GM18498 (cell line): Measurements from ENCODE around the gene NSD2.
A peak's percentile ranks its signal among the peaks of the same experiment; 100 is the strongest.
"Not testable (repeated sequence)": the region's sequence is repeated elsewhere in the genome, so short reads cannot be mapped to it uniquely, and the experiment has no call there.

Source experiments
- ATAC-seq: cut with Tn5 transposase; IDR thresholded peaks from one replicate; pipeline ENCODE4 v1.9.1; 2021; ENCODE audit warnings: mild to moderate bottlenecking, moderate library complexity; ENCODE audit not compliant: unreplicated experiment

The NSD2 gene

DNA sequence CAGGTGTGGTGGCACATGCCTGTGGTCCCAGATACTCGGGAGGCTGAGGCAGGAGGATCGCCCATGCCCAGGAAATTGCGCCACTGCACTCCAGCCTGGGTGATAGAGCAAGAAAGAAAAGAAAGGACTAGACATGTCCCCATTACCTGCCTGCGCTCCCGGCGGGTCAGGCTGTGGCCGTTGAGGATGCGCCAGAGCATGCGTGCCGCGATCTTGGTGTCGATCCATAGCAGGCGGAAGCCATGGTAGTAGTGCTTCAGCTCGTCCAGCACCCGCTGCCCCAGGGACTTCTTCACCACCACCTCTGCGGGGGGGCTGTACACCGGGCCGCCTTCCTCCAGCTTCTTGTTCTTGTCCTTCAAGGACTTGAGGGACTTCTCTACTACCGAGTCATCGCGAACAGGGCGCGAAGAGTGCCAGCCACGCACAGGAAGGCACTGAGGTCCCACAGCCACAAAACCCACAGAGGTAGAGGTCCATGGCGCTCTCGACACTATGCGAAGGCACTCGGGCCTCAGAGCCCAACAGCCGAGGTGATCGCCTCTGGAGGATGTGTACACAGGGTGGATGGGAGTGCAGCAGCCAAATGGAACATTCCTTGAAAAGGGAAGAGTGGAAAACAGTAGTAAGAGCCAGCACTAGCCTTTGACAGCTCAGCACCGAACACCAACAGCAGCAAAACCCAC is 29.8 kb upstream of the NSD2 start:
- no peak for ATAC-seq

- no peak for ATAC-seq
Observed at GRCh38 chr4:1841887-1842210, 29.3 kb upstream of the NSD2 start.

GRCh38 chr4:1842339-1842895 is 28.8 kb upstream of the NSD2 start:
- ATAC-seq, result no peak

DNA sequence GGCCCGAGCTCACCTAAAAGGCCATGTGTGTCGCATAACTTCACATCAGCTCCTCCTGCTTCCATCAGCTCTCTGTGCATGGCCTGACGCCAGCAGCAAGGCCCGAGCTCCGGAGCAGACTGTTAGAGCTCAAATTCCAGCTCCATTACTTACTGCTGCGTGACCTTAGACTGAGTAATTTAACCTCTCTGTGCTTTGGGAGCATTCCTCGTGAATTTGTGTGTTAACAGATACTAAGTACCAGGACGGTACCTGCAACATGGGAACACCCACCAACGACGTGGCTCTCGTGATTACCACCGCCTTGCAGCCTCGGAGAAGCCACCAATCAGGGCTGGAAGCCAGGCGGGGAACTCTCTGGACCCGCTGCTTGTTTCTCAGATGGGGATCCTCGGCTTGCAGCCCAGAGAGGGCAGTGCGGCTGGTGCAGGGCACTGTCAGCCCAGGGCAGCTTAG is 28.2 kb upstream of the NSD2 start:
- ATAC-seq, result no peak

DNA sequence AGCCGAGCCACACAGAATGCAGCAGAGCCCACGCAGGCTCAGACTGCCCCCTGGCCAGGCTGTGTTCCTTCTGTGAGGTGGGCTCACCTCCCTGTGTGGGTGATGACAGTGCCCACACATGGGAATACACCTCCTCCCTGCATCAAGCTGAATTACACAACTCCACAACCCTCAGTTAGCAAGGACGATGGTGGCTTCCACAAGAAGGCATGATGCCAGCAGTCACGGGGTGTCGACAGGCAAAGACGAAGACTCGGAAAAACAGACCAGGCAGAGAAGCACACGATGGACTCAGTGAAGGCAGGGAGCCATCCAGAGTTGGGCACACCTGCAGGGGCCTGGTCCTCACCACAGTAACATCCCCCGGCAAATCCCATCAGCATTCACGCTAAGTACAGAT is 27.3 kb upstream of the NSD2 start:
- no peak for ATAC-seq

GRCh38 chr4:1844618-1845017 is 26.6 kb upstream of the NSD2 start:
- not testable (repeated sequence) for ATAC-seq

- no peak for ATAC-seq
Observed at GRCh38 chr4:1846580-1846979, 24.6 kb upstream of the NSD2 start.

GRCh38 chr4:1850276-1850675 is 20.9 kb upstream of the NSD2 start:
- no peak for ATAC-seq

GRCh38 chr4:1851160-1851559 is 20.0 kb upstream of the NSD2 start:
- ATAC-seq, result no peak

- ATAC-seq, result no peak
Observed at GRCh38 chr4:1851575-1852410, 19.4 kb upstream of the NSD2 start.

GRCh38 chr4:1852904-1853623 is 18.1 kb upstream of the NSD2 start:
- no peak for ATAC-seq

- ATAC-seq, result no peak
Observed at GRCh38 chr4:1854752-1855151, 16.4 kb upstream of the NSD2 start.

DNA sequence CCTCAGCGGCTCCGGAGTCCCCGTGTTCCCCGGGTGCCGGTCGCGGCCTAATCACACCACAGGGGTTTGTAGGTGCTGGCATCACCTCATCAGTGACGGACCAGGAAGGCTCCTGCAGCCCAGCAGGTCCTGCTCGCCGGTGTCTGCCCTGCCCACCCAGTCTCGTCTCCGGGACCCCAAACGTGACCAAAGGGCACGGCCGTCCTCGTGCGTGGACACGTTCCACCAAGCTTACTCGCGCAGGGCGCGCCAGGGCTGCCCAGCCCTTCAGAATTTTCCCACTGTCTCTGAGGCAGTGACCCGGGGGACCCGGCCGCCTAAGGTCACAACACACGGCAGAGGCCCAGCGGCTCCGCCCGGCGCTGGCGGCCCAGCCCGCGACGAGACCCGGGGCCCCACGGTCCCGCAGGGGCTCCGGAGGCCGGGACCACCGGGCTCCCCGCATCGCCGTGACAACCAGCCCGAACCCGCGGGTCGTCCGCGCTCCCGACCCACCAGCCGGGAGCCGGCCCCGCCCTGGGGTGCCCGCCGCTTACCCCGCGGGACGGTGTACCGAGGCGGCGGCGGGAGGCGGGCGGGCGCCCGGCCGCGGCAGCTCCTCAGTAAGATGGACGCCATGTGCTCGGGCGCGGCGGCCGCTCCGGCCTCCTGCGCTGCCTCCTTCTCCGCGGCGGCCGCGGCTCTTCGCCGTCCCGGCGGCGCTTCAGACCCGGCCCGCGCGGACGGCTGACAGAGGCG is 15.7 kb upstream of the NSD2 start:
- peak; percentile 32 for ATAC-seq

- peak; percentile 89 for ATAC-seq
Observed at GRCh38 chr4:1856071-1856942, 14.9 kb upstream of the NSD2 start, which contains the start of gene LETM1. TSS of gene LETM1 (minus strand) at chr4:1856156. CDS start at chr4:1855950, 206 bp downstream.

DNA sequence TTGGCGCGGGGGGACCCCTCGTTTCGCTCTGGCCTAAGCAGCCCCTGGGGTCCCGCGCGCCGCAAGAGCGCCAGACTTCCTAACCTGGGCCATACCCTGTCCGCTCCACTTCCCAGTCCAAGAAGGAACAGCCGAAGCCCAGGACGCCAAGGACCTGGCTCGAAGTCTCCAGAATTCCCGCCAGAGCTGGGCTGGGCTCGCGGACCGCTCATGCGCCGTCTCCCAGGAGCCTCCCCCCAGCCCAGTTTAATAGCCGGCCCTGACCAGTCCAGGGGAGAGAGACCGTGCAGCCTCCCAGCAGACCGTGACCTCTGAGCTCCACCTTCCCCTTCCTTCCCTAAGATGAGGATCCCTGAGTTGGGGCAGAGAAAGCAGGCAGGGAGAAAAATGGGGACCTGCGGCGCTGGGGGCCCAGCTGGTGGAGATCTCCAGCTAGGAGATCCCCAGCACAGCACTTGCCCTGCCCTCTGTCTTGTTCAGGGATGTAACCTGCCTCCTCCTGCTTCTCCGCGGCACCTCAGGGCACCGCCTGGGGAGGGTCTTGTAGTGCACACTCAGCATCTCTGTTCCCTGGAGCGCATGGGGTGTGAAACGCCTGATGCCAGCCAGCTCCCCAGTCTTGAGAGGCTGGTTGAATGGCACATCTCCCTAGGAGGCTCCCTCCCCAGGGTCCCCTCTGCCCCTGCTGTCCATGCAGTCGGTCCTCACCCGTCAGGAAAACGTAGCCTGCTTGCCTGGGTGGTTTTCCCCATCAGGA is 14.1 kb upstream of the NSD2 start:
- ATAC-seq, result no peak

GRCh38 chr4:1857931-1858330 is 13.3 kb upstream of the NSD2 start:
- no peak for ATAC-seq

- ATAC-seq, result no peak
Observed at GRCh38 chr4:1859389-1859753, 11.8 kb upstream of the NSD2 start.

GRCh38 chr4:1862055-1862911 is 8.9 kb upstream of the NSD2 start:
- ATAC-seq, result no peak
